ENCODE measurements around the gene CDK2. TPM values are rescaled to one million over a fixed set of nuclear protein-coding genes. Genes with fewer than 3 reads are reported as not detected.
"Not testable (repeated sequence)": the region's sequence is repeated elsewhere in the genome, so short reads cannot be mapped to it uniquely, and the experiment has no call there.

The CDK2 gene
- total RNA-seq, 1 experiment from 2014 or later = 68.0 TPM

GRCh38 chr12:56003376-56003775 lies 36.7 kb downstream of the CDK2 start:
- not testable (repeated sequence) for H3K27me3 ChIP-seq (ENCODE audit: control insufficient read depth, insufficient read depth, low read length); DNase-seq; H3K36me3 ChIP-seq (replicated peaks; ENCODE audit: control insufficient read depth, insufficient read depth, low read length); H3K4me3 ChIP-seq (ENCODE audit: insufficient read depth, low read depth, low read length)

GRCh38 chr12:56004211-56004610 lies 37.6 kb downstream of the CDK2 start:
- no peak for DNase-seq

GRCh38 chr12:56007564-56008559 lies 41.2 kb downstream of the CDK2 start:
- peak overlapping the region; percentile 64 for H3K4me3 ChIP-seq (ENCODE audit: insufficient read depth, low read depth, low read length)
- H3K36me3 ChIP-seq (replicated peaks; ENCODE audit: control insufficient read depth, insufficient read depth, low read length) = peaks cover 4% of the 10 kb centered on the region
- no peaks in the 10 kb centered on the region for H3K27me3 ChIP-seq (ENCODE audit: control insufficient read depth, insufficient read depth, low read length)
- DNase-seq = peak; percentile 100

More at GRCh38 chr12:56004211-56004610, 37.6 kb downstream of the CDK2 start:
- no peaks in the 10 kb centered on the region for H3K27me3 ChIP-seq (ENCODE audit: control insufficient read depth, insufficient read depth, low read length)
- H3K36me3 ChIP-seq (replicated peaks; ENCODE audit: control insufficient read depth, insufficient read depth, low read length) = peaks cover 6% of the 10 kb centered on the region
- H3K4me3 ChIP-seq (ENCODE audit: insufficient read depth, low read depth, low read length) = no peak overlapping the region

GRCh38 chr12:56010111-56010570 lies 43.5 kb downstream of the CDK2 start:
- Histone ChIP-seq H3K27me3 (ENCODE audit: control insufficient read depth, insufficient read depth, low read length) (no peaks in the 10 kb centered on the region), H3K36me3 (replicated peaks; ENCODE audit: control insufficient read depth, insufficient read depth, low read length) (no peaks in the 10 kb centered on the region), H3K4me3 (ENCODE audit: insufficient read depth, low read depth, low read length) (no peak overlapping the region)
- DNase-seq = no peak

- no peak overlapping the region for H3K4me3 ChIP-seq (ENCODE audit: insufficient read depth, low read depth, low read length)
Measured at GRCh38 chr12:56011509-56012090, 45.0 kb downstream of the CDK2 start.

GRCh38 chr12:56013482-56013881 lies 46.9 kb downstream of the CDK2 start:
- no peaks in the 10 kb centered on the region for H3K36me3 ChIP-seq (replicated peaks; ENCODE audit: control insufficient read depth, insufficient read depth, low read length)
- no peak for DNase-seq
- no peaks in the 10 kb centered on the region for H3K27me3 ChIP-seq (ENCODE audit: control insufficient read depth, insufficient read depth, low read length)
- H3K4me3 ChIP-seq (ENCODE audit: insufficient read depth, low read depth, low read length) = no peak overlapping the region

More at GRCh38 chr12:56011509-56012090, 45.0 kb downstream of the CDK2 start:
- no peaks in the 10 kb centered on the region for H3K36me3 ChIP-seq (replicated peaks; ENCODE audit: control insufficient read depth, insufficient read depth, low read length)
- no peak for DNase-seq
- no peaks in the 10 kb centered on the region for H3K27me3 ChIP-seq (ENCODE audit: control insufficient read depth, insufficient read depth, low read length)

GRCh38 chr12:56014205-56014604 lies 47.6 kb downstream of the CDK2 start:
- DNase-seq = no peak
- Histone ChIP-seq H3K27me3 (ENCODE audit: control insufficient read depth, insufficient read depth, low read length) (no peaks in the 10 kb centered on the region), H3K4me3 (ENCODE audit: insufficient read depth, low read depth, low read length) (no peak overlapping the region)

GRCh38 chr12:56017181-56017580 lies 50.6 kb downstream of the CDK2 start:
- Histone ChIP-seq H3K4me3 (ENCODE audit: insufficient read depth, low read depth, low read length) (no peak overlapping the region), H3K36me3 (replicated peaks; ENCODE audit: control insufficient read depth, insufficient read depth, low read length) (no peaks in the 10 kb centered on the region; the same call in 1 of the 2 replicates), H3K27me3 (ENCODE audit: control insufficient read depth, insufficient read depth, low read length) (no peaks in the 10 kb centered on the region)
- no peak for DNase-seq

More at GRCh38 chr12:56014205-56014604, 47.6 kb downstream of the CDK2 start:
- no peaks in the 10 kb centered on the region; the same call in 1 of the 2 replicates for H3K36me3 ChIP-seq (replicated peaks; ENCODE audit: control insufficient read depth, insufficient read depth, low read length)

- Histone ChIP-seq H3K36me3 (replicated peaks; ENCODE audit: control insufficient read depth, insufficient read depth, low read length) (no peaks in the 10 kb centered on the region; the same call in 1 of the 2 replicates), H3K27me3 (ENCODE audit: control insufficient read depth, insufficient read depth, low read length) (no peaks in the 10 kb centered on the region), H3K4me3 (ENCODE audit: insufficient read depth, low read depth, low read length) (no peak overlapping the region)
- DNase-seq = no peak
Measured at GRCh38 chr12:56018356-56018755, 51.7 kb downstream of the CDK2 start.

GRCh38 chr12:56020423-56021184 lies 54.0 kb downstream of the CDK2 start, which contains the start of gene IKZF4:
Gene IKZF4 (plus strand): TSS chr12:56021043. CDS start chr12:56021494, 451 bp downstream.
- Histone ChIP-seq H3K4me3 (ENCODE audit: insufficient read depth, low read depth, low read length) (peak within 1 kb of the TSS; percentile 42), H3K36me3 (replicated peaks; ENCODE audit: control insufficient read depth, insufficient read depth, low read length) (peaks cover 2% of the 10 kb centered on the region), H3K27me3 (ENCODE audit: control insufficient read depth, insufficient read depth, low read length) (no peaks in the 10 kb centered on the region)
- peak; percentile 88 for DNase-seq

GRCh38 chr12:56021889-56022497 lies 55.4 kb downstream of the CDK2 start:
- peak; percentile 60 for DNase-seq
- peaks cover 2% of the 10 kb centered on the region for H3K36me3 ChIP-seq (replicated peaks; ENCODE audit: control insufficient read depth, insufficient read depth, low read length)
- no peaks in the 10 kb centered on the region for H3K27me3 ChIP-seq (ENCODE audit: control insufficient read depth, insufficient read depth, low read length)
- peak overlapping the region; percentile 42; the same call in 1 of the 2 replicates for H3K4me3 ChIP-seq (ENCODE audit: insufficient read depth, low read depth, low read length)
